GM12873 (cell line): Measurements from ENCODE around the gene GPANK1.

Experiments
- TF ChIP-seq, protein P1 (sequence below): IDR thresholded peaks from 2 replicates; pipeline ENCODE4 v1.5.1; 2012; ENCODE audit warnings: low read depth, mild to moderate bottlenecking, moderate library complexity, low read length, control low read depth; ENCODE audit not compliant: insufficient read depth; ENCODE audit errors: missing control alignments

GPANK1 gene

DNA sequence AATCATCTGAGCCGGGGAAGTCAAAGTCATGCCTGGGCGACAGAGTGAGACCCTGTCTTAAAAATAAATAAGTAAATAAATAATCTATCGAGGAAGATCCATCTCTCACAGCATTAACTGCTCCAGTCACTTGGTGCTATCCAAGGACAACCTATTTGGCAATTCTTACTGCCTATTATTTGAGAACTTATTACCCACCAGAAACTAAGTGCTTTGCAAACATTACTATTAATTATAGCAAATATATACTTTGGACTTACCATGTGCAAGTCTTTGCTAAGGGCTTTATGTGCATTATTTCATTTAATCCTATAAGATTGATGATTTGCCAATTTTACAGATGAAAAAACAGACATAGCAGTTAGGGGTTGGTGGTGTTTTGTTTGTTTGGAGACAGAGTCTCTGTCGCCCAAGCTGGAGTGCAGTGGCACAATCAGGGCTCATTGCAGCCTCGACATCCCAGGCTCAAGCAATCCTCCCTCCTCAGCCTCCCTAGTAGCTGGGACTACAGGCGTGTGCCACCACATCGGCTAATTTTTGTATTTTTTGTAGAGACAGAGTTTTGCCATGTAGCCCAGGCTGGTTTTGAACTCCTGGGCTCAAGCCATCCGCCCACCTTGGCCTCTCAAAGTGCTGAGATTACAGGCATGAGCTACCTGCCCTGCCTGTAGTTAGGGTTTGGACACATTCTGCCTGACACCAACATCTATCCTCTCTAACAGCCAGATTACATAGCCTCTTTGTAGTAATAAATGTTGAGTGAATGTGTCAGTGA, 10.0 kb downstream of the GPANK1 start:
- TF ChIP-seq, protein P1, sequence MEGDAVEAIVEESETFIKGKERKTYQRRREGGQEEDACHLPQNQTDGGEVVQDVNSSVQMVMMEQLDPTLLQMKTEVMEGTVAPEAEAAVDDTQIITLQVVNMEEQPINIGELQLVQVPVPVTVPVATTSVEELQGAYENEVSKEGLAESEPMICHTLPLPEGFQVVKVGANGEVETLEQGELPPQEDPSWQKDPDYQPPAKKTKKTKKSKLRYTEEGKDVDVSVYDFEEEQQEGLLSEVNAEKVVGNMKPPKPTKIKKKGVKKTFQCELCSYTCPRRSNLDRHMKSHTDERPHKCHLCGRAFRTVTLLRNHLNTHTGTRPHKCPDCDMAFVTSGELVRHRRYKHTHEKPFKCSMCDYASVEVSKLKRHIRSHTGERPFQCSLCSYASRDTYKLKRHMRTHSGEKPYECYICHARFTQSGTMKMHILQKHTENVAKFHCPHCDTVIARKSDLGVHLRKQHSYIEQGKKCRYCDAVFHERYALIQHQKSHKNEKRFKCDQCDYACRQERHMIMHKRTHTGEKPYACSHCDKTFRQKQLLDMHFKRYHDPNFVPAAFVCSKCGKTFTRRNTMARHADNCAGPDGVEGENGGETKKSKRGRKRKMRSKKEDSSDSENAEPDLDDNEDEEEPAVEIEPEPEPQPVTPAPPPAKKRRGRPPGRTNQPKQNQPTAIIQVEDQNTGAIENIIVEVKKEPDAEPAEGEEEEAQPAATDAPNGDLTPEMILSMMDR, result no peak

DNA sequence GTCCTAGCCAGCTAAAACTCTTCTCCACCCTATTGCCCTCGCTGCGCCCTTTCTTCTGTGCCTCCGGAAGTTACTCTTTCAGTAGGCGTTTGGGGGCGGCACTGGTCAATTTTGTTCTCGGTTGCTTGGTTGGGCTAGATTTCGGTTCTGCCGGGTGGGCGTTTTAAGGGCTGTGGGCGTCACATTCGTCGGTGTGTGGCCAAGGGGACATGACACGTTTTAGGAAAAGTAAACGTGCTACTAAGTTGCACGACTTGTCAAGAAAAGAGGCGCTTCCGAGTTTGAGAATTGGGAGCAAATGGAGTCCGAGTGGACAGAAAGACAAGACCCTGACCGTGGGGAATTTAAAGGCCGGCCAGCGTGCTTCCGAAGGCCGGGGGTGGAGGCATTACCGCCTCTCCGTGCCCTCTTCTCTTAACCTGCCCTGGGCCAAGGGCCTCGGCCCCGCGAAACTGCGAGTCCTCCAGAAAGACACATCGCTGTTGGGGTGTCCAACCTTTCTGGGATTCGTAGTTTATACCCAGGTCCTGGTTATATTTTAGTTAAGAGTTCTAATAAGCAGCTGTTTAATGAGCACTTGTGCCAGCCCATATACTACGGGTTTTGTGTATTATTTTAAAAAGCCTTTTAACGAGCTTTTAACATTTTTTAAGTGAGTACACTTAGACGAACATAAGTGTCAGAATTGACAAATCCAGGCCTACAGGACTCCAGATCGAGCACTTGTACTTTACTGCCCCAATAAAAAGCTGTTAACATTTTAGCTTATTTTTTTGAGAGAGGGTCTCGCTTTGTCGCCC, 11.7 kb downstream of the GPANK1 start:
- TF ChIP-seq, protein P1, result no peak

DNA sequence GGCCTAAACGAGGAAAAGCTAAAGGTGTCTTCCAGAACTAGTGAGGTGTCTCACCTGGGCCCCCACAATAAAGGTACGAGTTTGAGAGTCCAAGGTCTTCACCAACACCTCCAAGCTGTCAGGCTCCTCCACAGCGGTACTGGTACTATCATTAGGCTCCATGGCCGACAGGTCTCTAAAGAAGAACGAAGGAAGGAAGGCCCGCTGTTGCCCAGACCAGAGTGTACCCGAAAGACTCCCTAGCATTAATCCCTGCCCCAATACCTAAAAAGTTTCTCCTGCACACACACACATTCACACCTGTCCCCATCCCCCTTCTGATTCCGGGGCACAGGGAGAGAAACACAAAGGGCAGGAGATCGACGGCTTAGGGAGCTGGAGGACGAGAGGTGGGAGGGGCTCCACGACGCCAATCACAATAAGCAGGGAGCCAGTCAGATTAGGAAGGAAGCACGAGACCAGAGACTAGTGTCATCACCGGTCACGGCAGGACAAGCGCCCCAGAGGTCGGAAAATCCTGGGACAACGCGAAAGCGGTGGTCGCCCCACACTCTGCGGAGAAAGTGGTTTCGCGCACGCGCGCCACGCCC, 13.1 kb downstream of the GPANK1 start:
- TF ChIP-seq, protein P1, result no peak

DNA sequence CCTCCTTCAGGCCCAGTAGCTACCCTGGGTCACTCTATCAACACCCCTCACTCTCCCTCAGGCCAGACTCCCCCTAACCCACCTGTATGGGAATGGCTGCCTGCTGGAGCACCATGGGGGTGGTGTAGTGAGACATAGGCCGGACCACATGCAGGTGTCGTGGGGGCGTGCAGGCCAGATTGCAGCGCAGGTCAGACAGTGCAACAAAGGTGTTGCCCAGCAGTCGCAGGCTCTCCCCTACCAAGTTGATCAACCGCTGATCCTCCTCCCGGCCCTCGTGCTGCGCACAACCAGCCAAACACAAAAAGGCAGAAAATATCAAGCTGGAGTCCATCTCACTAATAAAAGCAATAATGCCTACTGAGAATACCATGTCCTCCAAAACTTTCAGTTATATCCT, 19.5 kb downstream of the GPANK1 start:
- TF ChIP-seq, protein P1, result no peak

DNA sequence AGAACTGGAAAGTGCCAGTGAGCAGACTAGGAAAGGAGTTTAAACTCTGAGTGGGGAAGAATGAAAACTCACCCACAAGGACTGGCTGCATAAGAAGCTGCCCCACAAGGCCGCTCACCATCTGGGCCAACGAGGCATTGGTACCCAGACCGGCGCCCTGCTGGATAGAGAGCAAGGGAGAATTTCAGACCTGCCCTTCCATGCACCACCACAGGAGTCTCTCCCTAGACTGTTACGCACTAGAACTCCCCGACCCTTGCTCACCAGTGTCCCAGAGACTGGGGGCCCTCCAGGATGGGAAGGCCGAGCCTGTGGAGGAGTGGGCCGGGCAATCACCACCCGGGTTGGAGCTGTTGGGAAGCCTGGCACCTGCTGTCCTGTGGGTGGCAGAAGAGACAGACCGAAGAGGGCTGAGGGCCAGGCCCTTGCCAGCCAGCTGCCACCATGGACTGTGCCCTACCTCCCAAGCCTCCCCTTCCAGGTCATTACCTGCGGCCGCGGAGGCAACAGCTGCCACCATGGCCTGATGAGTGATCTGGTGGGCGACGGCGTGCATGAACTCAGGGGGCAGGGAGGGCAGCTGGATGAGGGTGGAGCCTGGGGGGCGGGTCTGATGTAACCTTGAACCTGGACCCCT, 20.9 kb downstream of the GPANK1 start:
- TF ChIP-seq, protein P1, result peak; percentile 3

DNA sequence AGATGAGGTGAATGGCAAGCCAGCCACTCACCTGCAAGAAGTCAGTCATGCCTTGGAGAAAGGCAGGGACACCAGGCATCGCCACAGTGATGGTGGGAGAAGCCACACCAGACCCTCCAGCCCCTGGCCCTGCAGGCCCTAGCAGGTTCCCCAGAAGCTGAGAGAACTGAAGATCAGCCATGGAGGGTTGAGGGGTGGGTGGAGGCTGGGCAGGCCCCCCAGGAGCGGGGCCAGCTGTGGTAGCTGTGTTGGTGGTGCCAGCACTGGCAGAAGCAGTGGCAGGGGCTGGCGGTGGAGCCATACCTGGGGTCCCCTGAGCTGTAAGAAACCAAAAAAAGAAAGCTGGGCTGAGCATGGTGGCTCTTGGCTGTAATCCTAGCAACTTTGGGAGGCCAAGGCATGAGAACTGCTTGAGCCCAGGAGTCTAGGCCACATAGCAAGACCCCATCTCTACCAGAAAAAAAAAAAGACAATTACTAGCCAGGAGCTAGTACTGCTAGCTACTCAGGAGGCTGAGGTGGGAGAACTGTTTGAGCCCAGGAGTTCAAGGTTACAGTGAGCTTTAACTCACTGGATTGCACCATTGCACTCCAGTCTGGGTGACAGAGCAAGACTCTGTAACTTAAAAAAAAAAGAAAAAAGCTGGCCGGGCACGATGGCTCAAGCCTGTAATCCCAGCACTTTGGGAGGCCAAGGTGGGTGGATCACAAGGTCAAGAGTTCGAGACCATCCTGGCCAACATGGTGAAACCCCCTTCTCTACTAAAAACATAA, 21.8 kb downstream of the GPANK1 start:
- TF ChIP-seq, protein P1, result no peak
